K562 (cell line): ENCODE measurements around the gene FAM219B. TPM values are rescaled to one million over a fixed set of nuclear protein-coding genes. Genes with fewer than 3 reads are reported as not detected.

Experiments
- ATAC-seq: fragments of 200-7000 bp; cut with Tn5 transposase; 3 replicates; pipeline ENCODE4 v1.9.1; 2020; ENCODE audit warnings: moderate library complexity
- BruUV-seq: library from RNA; stranded (reverse); fragments of 400-500 nt; replicated peaks from 2 replicates; lab custom pipeline; 2021; lab: Mats Ljungman, UMichigan
- CTCF ChIA-PET: fragments of 300-600 bp; formaldehyde crosslinking; extraction: SDS; loops from one replicate; lab custom pipeline; 2021; ENCODE audit warnings: low intra/inter-chr PET ratio; lab: Yijun Ruan, JAX
- POLR2A ChIA-PET: fragments of 300-600, 350-650 bp; sonication (Branson Sonifier 250); formaldehyde crosslinking; extraction: SDS; loops from one replicate; lab custom pipeline; 2021; ENCODE audit warnings: antibody characterized with exemption, inconsistent platforms; lab: Yijun Ruan, JAX
- DNase-seq, 4 experiments: peaks; one replicate each; pipeline versions ENCODE4 v3.0.0 to v3.0.0-alpha.2; 2011 to 2018; ENCODE audit warnings: low spot score in 3 of 4, mixed read lengths in 3 of 4; ENCODE audit errors: extremely low read depth in 1 of 4
- FAIRE-seq: peaks from 2 replicates; lab custom pipeline; 2011; peaks lifted over from hg19 to GRCh38; lab: Jason Lieb, UNC
- H2AFZ ChIP-seq: 2 replicates; pipeline ENCODE4 v1.6.0; 2011; ENCODE audit warnings: low read depth, low read length, control low read depth, inconsistent platforms
- H3K27ac ChIP-seq: fragments of 200-600 bp; 3 replicates; pipeline ENCODE4 v1.8.0; 2011; ENCODE audit warnings: low read depth, mild to moderate bottlenecking, control low read depth, inconsistent platforms, low read length, moderate library complexity, mixed read lengths; ENCODE audit errors: extremely low read depth
- H3K27me3 ChIP-seq, 2 experiments: fragments of 300-600 bp in 1 of 2; 2 replicates in 1 of 2; 3 replicates in 1 of 2; pipeline versions ENCODE4 v1.6.0 to v1.8.0; 2011; ENCODE audit warnings: inconsistent platforms in 2 of 2, low read length in 2 of 2, mild to moderate bottlenecking in 1 of 2, mixed read lengths in 1 of 2, moderate library complexity in 1 of 2; ENCODE audit not compliant: control insufficient read depth in 2 of 2, insufficient read depth in 2 of 2
- H3K36me3 ChIP-seq: fragments of 300-600 bp; 3 replicates; pipeline ENCODE4 v1.8.0; 2011; ENCODE audit warnings: mild to moderate bottlenecking, low read length, inconsistent platforms; ENCODE audit not compliant: control insufficient read depth, insufficient read depth
- H3K4me1 ChIP-seq, 2 experiments: fragments of 200-600 bp in 1 of 2; replicated peaks in 1 of 2; 2 replicates in 1 of 2; 3 replicates in 1 of 2; pipeline versions ENCODE4 v1.5.1 to v1.8.0; 2011; ENCODE audit warnings: inconsistent platforms in 2 of 2, low read length in 2 of 2, mild to moderate bottlenecking in 1 of 2, mixed read lengths in 1 of 2, moderate library complexity in 1 of 2; ENCODE audit not compliant: control insufficient read depth in 2 of 2, insufficient read depth in 2 of 2
- H3K4me2 ChIP-seq: 2 replicates; pipeline ENCODE4 v1.6.1; 2011; ENCODE audit warnings: low read length, control low read depth, inconsistent platforms, mixed read lengths; ENCODE audit not compliant: insufficient read depth
- H3K4me3 ChIP-seq: fragments of 200-600 bp; sonication (generic), shearing (Covaris generic); 2 replicates; pipeline ENCODE4 v1.5.1; 2016; ENCODE audit warnings: control low read depth, inconsistent platforms
- H3K79me2 ChIP-seq: fragments of 200-600 bp; 3 replicates; pipeline ENCODE4 v1.8.0; 2011; ENCODE audit warnings: low read length, inconsistent platforms; ENCODE audit not compliant: control insufficient read depth, insufficient read depth
- H3K9ac ChIP-seq, 2 experiments: 2 replicates each; pipeline versions ENCODE4 v1.6.0 to v1.6.1; 2011; ENCODE audit warnings: low read depth in 2 of 2, low read length in 2 of 2, control low read depth in 1 of 2, inconsistent platforms in 1 of 2, mild to moderate bottlenecking in 1 of 2, mixed read lengths in 1 of 2; ENCODE audit not compliant: insufficient read depth in 1 of 2
- H3K9me1 ChIP-seq: one replicate; pipeline ENCODE4 v1.6.0; 2011; ENCODE audit warnings: inconsistent platforms, mild to moderate bottlenecking, low read length, moderate library complexity; ENCODE audit not compliant: control insufficient read depth, insufficient read depth
- H3K9me3 ChIP-seq: replicated peaks from 2 replicates; pipeline ENCODE4 v1.5.1; 2011; ENCODE audit warnings: low read depth, low read length, inconsistent platforms; ENCODE audit not compliant: control insufficient read depth, insufficient read depth
- H4K20me1 ChIP-seq: replicated peaks from 2 replicates; pipeline ENCODE4 v1.6.1; 2011; ENCODE audit warnings: low read length, inconsistent platforms, mixed read lengths; ENCODE audit not compliant: control insufficient read depth, insufficient read depth
- ATF1 ChIP-seq, 2 experiments: fragments of 450-650 bp in 1 of 2; IDR thresholded peaks; 2 replicates each; pipeline ENCODE4 v1.6.1; 2016; ENCODE audit warnings: missing compliant biosample characterization in 1 of 2, missing genetic modification characterization in 1 of 2
- BRF1 ChIP-seq: IDR thresholded peaks from 3 replicates; pipeline ENCODE4 v1.6.1; 2011; ENCODE audit warnings: borderline replicate concordance, mild to moderate bottlenecking; ENCODE audit not compliant: insufficient read length; ENCODE audit errors: extremely low read depth
- CHCHD3 ChIP-seq: fragments of 250-450 bp; sonication (Bioruptor Pico); IDR thresholded peaks from 2 replicates; pipeline ENCODE4 v2.1.2; 2022; ENCODE audit warnings: mild to moderate bottlenecking
- DEAF1 ChIP-seq: fragments of 450-650 bp; formaldehyde crosslinking; IDR thresholded peaks from 2 replicates; pipeline ENCODE4 v1.4.0; 2020; ENCODE audit warnings: mild to moderate bottlenecking, moderate library complexity
- IRF2 ChIP-seq: sonication (generic); formaldehyde crosslinking; IDR thresholded peaks from 2 replicates; pipeline ENCODE4 v1.8.1; 2022; ENCODE audit warnings: mild to moderate bottlenecking, missing genetic modification reagents
- MCM2 ChIP-seq: fragments of 450-650 bp; IDR thresholded peaks from 2 replicates; pipeline ENCODE4 v1.6.1; 2017; ENCODE audit warnings: low read depth, mild to moderate bottlenecking
- MTA1 ChIP-seq: fragments of 450-650 bp; IDR thresholded peaks from 2 replicates; pipeline ENCODE4 v1.6.1; 2017; ENCODE audit warnings: borderline replicate concordance
- NCOA1 ChIP-seq: fragments of 450-650 bp; IDR thresholded peaks from 2 replicates; pipeline ENCODE4 v1.6.1; 2016; ENCODE audit warnings: low read depth
- NEUROD1 ChIP-seq: fragments of 150-350 bp; IDR thresholded peaks from 2 replicates; pipeline ENCODE4 v1.6.1; 2014; ENCODE audit warnings: borderline replicate concordance, low read length, low read depth; ENCODE audit not compliant: partially characterized antibody
- POLR2AphosphoS2 ChIP-seq: IDR thresholded peaks from 2 replicates; pipeline ENCODE4 v1.6.1; 2012; ENCODE audit warnings: low read length, improper control_type of control experiment
- SRF ChIP-seq, 2 experiments: fragments of 250-450, 450-650 bp in 1 of 2; sonication (Bioruptor Pico) in 1 of 2; sonication (generic) in 1 of 2; formaldehyde crosslinking; IDR thresholded peaks; 2 replicates each; pipeline versions ENCODE4 v1.5.0 to v1.5.1; 2020 to 2022; ENCODE audit warnings: mild to moderate bottlenecking in 1 of 2, missing genetic modification reagents in 1 of 2
- ZBTB7A ChIP-seq: IDR thresholded peaks from 2 replicates; pipeline ENCODE4 v1.6.1; 2011; ENCODE audit warnings: low read depth, mild to moderate bottlenecking, low read length, moderate library complexity, borderline replicate concordance; ENCODE audit not compliant: control insufficient read depth
- ZNF583 ChIP-seq: fragments of 250-450 bp; sonication (Bioruptor Pico); IDR thresholded peaks from 2 replicates; pipeline ENCODE4 v1.4.0; 2020
- WGBS: fragments of 100-300 bp; shearing (Covaris generic); methylation state at CpG from one replicate; pipeline ENCODE4 v1.1.6; 2016; ENCODE audit warnings: low coverage, mixed read lengths; ENCODE audit not compliant: insufficient coverage; ENCODE audit errors: missing lambda C conversion rate; 5-methylcytosine and 5-hydroxymethylcytosine counted together
- in situ Hi-C: fragments of 300-500 bp; cut with MboI; formaldehyde crosslinking; loops from 4 replicates; pipeline ENCODE4 v1.15.0; 2018; ENCODE audit warnings: inconsistent platforms, mixed read lengths
- intact Hi-C: fragments of 100-400 bp; cut with micrococcal nuclease; formaldehyde crosslinking; loops from 2 replicates; pipeline ENCODE4 v1.14.2; 2022
- polyA plus RNA-seq, 8 experiments: library from polyadenylated mRNA; depleted of rRNA in 4 of 8; stranded (reverse) in 5 of 8; unstranded in 3 of 8; fragments of >200 nt; fragmentation: Nextera tagmentation in 2 of 8; fragmentation: Illumina TruSeq in 1 of 8; extraction: Ambion mirVana in 2 of 8; extraction: Trizol in 1 of 8; gene quantifications; 2 replicates each; pipeline versions ENCODE4 v1.2.1 to v1.2.3, GENCODE V29; 2011 to 2014; ENCODE audit warnings: inconsistent platforms in 1 of 8, missing spikeins in 1 of 8
- total RNA-seq, 7 experiments: library from RNA; depleted of rRNA in 6 of 7; stranded (reverse); fragments of >200 nt in 6 of 7; fragmentation: Illumina TruSeq in 2 of 7; extraction: Trizol in 2 of 7; gene quantifications; 2 replicates each; pipeline versions ENCODE4 v1.2.1 to v1.2.3, GENCODE V29; 2011 to 2021; ENCODE audit warnings: low replicate concordance in 1 of 7
- TF ChIP-seq, protein P1 (sequence below): fragments of 450-650 bp; formaldehyde crosslinking; IDR thresholded peaks from 2 replicates; pipeline ENCODE4 v1.4.0; 2022; ENCODE audit warnings: missing genetic modification characterization
- TF ChIP-seq, protein P2 (sequence below): sonication (generic); formaldehyde crosslinking; IDR thresholded peaks from 2 replicates; pipeline ENCODE4 v1.5.0; 2020; ENCODE audit warnings: missing genetic modification reagents
- TF ChIP-seq, protein P3 (sequence below), 3 experiments: IDR thresholded peaks in 2 of 3; conservative IDR thresholded peaks in 1 of 3; 2 replicates each; pipeline ENCODE4 v1.5.1; 2011 to 2012; ENCODE audit warnings: low read length in 3 of 3, mild to moderate bottlenecking in 3 of 3, control low read depth in 2 of 3, improper control_type of control experiment in 1 of 3, inconsistent platforms in 1 of 3, low read depth in 1 of 3, mixed read lengths in 1 of 3, moderate library complexity in 1 of 3; ENCODE audit not compliant: insufficient read depth in 2 of 3

The FAM219B gene
- total and polyA plus RNA-seq, 9 of the 15 experiments (the other 6 are each of a cell fraction or from before 2014, with no cell fraction given): 6.8 to 50.4 (median 29.4) TPM

- H3K9me1 ChIP-seq: peaks cover 4% of the 10 kb centered on the region
- TF ChIP-seq NEUROD1 (no peak), NCOA1 (no peak), CHCHD3 (no peak), BRF1 (no peak), MCM2 (no peak), DEAF1 (no peak), ATF1 (CRISPR knock-in tag; IDR thresholded peaks at IDR 0.05) (no peak), ATF1 (tag; IDR thresholded peaks at IDR 0.05) (no peak), ZBTB7A (no peak), POLR2AphosphoS2 (no peak), ZNF583 (CRISPR knock-in tag) (no peak), IRF2 (CRISPR knock-in tag) (no peak), SRF (CRISPR knock-in tag; IDR thresholded peaks at IDR 0.05) (no peak), MTA1 (no peak)
- TF ChIP-seq, protein P1, sequence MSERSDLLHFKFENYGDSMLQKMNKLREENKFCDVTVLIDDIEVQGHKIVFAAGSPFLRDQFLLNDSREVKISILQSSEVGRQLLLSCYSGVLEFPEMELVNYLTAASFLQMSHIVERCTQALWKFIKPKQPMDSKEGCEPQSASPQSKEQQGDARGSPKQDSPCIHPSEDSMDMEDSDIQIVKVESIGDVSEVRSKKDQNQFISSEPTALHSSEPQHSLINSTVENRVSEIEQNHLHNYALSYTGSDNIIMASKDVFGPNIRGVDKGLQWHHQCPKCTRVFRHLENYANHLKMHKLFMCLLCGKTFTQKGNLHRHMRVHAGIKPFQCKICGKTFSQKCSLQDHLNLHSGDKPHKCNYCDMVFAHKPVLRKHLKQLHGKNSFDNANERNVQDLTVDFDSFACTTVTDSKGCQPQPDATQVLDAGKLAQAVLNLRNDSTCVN (CRISPR knock-in tag): no peak
- TF ChIP-seq, protein P2, sequence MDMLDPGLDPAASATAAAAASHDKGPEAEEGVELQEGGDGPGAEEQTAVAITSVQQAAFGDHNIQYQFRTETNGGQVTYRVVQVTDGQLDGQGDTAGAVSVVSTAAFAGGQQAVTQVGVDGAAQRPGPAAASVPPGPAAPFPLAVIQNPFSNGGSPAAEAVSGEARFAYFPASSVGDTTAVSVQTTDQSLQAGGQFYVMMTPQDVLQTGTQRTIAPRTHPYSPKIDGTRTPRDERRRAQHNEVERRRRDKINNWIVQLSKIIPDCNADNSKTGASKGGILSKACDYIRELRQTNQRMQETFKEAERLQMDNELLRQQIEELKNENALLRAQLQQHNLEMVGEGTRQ: no peak
- TF ChIP-seq, protein P3, sequence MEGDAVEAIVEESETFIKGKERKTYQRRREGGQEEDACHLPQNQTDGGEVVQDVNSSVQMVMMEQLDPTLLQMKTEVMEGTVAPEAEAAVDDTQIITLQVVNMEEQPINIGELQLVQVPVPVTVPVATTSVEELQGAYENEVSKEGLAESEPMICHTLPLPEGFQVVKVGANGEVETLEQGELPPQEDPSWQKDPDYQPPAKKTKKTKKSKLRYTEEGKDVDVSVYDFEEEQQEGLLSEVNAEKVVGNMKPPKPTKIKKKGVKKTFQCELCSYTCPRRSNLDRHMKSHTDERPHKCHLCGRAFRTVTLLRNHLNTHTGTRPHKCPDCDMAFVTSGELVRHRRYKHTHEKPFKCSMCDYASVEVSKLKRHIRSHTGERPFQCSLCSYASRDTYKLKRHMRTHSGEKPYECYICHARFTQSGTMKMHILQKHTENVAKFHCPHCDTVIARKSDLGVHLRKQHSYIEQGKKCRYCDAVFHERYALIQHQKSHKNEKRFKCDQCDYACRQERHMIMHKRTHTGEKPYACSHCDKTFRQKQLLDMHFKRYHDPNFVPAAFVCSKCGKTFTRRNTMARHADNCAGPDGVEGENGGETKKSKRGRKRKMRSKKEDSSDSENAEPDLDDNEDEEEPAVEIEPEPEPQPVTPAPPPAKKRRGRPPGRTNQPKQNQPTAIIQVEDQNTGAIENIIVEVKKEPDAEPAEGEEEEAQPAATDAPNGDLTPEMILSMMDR (IDR thresholded peaks at IDR 0.05 in 2 of 3, conservative IDR thresholded peaks at IDR 0.05 in 1 of 3; ENCODE audit: insufficient read depth in 2 of 3, low read depth in 1 of 3, low read length in 3 of 3): no peak
- TF ChIP-seq, all 486 proteins: peak for 0
- no peak for ATAC-seq
- ChIA-PET POLR2A (interaction anchor here (0.6 to 0.9 kb wide), 4 partner anchors 13 to 181 kb away, joined by 3 to 4 read pairs (median 4); partner anchors contain the start of gene COX5A), CTCF (interaction anchor here (0.5 to 1.9 kb wide), 3 partner anchors 139 to 182 kb away, joined by 3 to 17 read pairs (median 9); no protein-coding TSS in a partner anchor)
- peaks cover 6% of the 10 kb centered on the region; the same call in 1 of the 3 replicates for H3K79me2 ChIP-seq
- H3K4me2 ChIP-seq: no peak overlapping the region
- in situ Hi-C loops: loop anchor here (5.0 kb wide), 1 partner anchor 314 kb away; no protein-coding TSS in a partner anchor
- no peak for FAIRE-seq
- H4K20me1 ChIP-seq: peaks cover 34% of the 10 kb centered on the region
- H3K4me1 ChIP-seq: peaks cover 29 to 37% of the 10 kb centered on the region in 2 experiments; a peak in 4 of 5 replicates
- DNase-seq: no peak
- intact Hi-C loops: loop anchor here (2.0 to 10.0 kb wide), 5 partner anchors 44 to 576 kb away; partner anchors contain the start of genes C15orf39, FAM219B and ULK3
- H3K9ac ChIP-seq: no peak overlapping the region
- H3K4me3 ChIP-seq: no peak overlapping the region
- WGBS: 51% methylated on average over 3 of the region's 3 CpGs
- no peaks in the 10 kb centered on the region for H3K36me3 ChIP-seq
- H3K27me3 ChIP-seq: no peaks in the 10 kb centered on the region
- H3K27ac ChIP-seq: no peak overlapping the region
- BruUV-seq: no TSS peak
- no peaks in the 10 kb centered on the region for H3K9me3 ChIP-seq
- H2AFZ ChIP-seq: no peak overlapping the region
Measured at GRCh38 chr15:74951006-74951405, 44.4 kb upstream of the FAM219B start.
